ENCODE measurements around the gene PDE5A. TPM values are rescaled to one million over a fixed set of nuclear protein-coding genes. Genes with fewer than 3 reads are reported as not detected.
"Not testable (repeated sequence)": the region's sequence is repeated elsewhere in the genome, so short reads cannot be mapped to it uniquely, and the experiment has no call there.

Gene PDE5A
- total RNA-seq, result 16.4 TPM

DNA sequence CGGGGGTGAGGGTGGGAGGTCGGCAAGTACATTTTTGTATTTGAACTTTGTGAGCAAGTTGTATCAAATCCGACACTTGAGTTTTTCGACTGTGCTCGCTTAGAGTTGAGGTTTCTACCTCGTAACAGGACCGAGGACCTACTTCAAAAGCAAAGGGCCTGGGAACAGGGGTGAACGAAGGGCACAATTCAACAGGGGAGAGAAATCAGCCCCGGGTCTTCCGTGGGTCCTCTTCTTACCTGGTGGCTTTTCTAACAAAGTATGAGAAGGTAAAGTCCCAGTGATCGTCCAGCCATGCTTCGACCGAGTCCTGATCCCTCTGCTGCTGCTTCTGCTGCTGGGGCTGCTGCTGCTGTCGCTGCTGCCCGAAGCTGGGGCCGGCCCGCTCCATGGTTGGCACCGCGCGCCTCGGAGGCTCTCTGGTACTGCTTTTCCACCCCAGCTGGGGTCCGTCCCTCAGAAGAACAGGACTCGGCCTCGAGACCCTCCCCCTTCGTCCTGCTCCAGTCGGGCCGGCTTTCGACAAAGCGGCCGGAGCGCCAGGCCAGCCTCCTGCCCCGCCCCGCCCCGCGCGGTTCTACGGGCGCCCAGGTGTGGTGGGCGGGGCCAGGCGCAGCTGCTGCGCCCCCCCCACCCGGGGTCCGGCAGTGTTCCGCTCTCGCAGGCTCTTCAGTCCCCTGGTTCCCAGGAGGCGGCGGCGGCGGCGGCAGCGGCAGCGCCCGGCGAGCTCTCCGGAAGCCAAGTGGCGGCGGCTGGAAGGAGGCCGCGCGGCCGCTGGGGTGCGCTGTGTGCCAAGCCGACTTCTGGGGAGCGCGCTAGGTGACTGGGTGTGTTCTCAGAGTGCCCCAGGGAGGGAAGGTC lies at the start of gene PDE5A:
PDE5A (minus strand) TSS at position 524 of the 861 bp plus-strand sequence; CDS start at position 391, 133 bp downstream.
- peaks cover 30% of the 10 kb centered on the region for H3K4me1 ChIP-seq (ENCODE audit: insufficient read depth, low read length)
- peaks cover 77% of the 10 kb centered on the region for H3K27me3 ChIP-seq (ENCODE audit: insufficient read depth, low read length)
- peak within 1 kb of the TSS; percentile 45 for H3K4me3 ChIP-seq (ENCODE audit: low read length)
- H3K9me3 ChIP-seq (ENCODE audit: low read depth, low read length), result no peaks in the 10 kb centered on the region

DNA sequence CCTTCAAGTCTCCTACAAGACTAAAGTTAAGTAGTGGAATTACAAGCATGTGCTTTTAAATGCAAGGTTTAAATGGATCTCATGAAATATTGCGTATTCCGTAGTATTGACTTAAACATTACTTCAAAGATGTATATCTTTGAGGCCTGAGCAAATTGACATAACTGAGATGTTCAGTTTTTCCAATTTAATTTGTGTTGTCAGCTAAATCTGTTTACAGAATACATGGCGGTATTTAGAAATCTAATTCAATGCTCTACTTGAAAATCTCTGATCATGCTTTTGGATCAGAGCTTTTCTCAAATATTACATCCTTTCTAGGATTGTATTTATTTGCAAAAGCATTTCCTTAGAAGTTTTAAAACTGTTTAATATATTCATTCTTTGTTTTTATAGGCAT lies 47.5 kb upstream of the PDE5A start:
- Histone ChIP-seq H3K9me3 (ENCODE audit: low read depth, low read length) (no peaks in the 10 kb centered on the region), H3K4me3 (ENCODE audit: low read length) (no peak overlapping the region), H3K4me1 (ENCODE audit: insufficient read depth, low read length) (no peaks in the 10 kb centered on the region), H3K27me3 (ENCODE audit: insufficient read depth, low read length) (peaks cover 3% of the 10 kb centered on the region)

DNA sequence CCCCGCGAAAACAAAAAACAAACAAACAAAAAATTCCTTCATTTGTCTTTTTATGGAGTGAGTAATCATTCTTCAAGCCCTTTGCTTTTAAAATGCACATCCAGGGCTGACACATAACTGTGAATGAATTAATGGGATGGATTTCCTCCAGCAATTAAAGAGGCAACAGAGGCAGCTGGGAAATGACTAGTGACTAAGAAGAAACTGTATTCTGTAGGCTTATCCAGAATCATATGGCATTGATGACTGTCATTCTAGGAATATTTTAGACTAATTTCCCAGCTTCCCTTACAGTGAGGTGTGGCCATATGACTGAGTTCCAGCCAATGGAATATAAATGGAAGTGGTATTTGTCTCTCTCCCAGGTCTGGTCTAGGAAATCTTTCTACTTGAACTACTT lies 46.8 kb upstream of the PDE5A start:
- Histone ChIP-seq H3K27me3 (ENCODE audit: insufficient read depth, low read length) (peaks cover 3% of the 10 kb centered on the region), H3K9me3 (ENCODE audit: low read depth, low read length) (no peaks in the 10 kb centered on the region), H3K4me1 (ENCODE audit: insufficient read depth, low read length) (no peaks in the 10 kb centered on the region), H3K4me3 (ENCODE audit: low read length) (no peak overlapping the region)

DNA sequence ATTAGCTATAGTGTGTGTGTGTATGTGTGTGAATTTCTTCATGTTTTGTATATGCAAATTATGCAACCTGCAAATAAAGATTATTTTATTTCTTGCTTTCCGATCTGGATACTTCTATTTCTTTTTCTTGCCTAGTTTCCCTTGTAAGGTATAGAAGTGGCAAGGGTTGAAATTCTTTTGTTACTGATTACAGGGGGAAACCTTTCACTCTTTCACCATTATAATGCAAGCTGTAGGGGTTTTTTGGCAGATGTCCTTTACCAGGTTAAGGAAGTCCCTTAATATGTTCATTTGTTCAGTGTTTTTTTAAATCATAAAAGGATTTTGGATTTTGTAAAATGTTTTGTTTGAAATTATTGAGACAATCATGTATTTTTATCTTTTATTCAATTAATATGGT lies 44.3 kb upstream of the PDE5A start:
- Histone ChIP-seq H3K27me3 (ENCODE audit: insufficient read depth, low read length) (peaks cover 3% of the 10 kb centered on the region), H3K4me1 (ENCODE audit: insufficient read depth, low read length) (no peaks in the 10 kb centered on the region), H3K4me3 (ENCODE audit: low read length) (no peak overlapping the region), H3K9me3 (ENCODE audit: low read depth, low read length) (no peaks in the 10 kb centered on the region)

DNA sequence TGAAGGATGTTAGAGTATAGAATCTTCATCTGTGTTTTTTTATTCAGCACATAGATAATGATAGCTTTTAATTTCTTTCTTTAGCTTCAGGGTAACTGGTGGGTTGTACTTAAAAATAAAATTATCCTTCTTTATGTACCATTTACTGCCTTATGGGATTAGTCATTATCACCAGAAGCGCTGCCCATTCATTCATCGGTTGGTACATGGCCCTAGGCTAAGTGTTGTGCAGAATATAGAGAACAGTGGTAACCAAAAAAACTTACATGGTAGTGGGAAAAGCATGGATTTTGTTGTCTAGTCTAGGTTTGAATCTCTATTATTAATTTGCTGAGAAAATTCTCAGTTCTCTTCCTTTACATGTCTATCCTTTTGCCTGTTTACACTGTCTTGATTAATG lies 43.5 kb upstream of the PDE5A start:
- peaks cover 3% of the 10 kb centered on the region for H3K27me3 ChIP-seq (ENCODE audit: insufficient read depth, low read length)
- H3K9me3 ChIP-seq (ENCODE audit: low read depth, low read length), result no peaks in the 10 kb centered on the region
- no peak overlapping the region for H3K4me3 ChIP-seq (ENCODE audit: low read length)
- no peaks in the 10 kb centered on the region for H3K4me1 ChIP-seq (ENCODE audit: insufficient read depth, low read length)

DNA sequence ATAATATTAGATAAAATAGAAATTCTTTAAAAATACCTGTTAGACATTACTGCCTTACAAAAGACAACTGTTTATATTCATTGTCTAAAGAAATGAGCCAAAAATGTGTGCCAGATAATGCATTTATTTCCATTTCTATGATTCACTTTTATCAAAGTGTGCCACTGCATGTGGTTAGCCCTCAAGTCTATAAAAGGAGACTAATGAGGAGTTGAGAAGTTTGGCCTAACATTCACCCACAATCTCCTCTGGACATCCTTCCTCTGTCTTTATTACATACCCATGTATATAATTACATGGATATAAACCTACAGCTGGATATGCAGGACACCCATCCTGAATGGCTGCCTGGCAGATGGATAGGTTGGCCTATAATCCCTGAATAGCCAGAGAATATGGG lies 42.6 kb upstream of the PDE5A start:
- no peaks in the 10 kb centered on the region for H3K4me1 ChIP-seq (ENCODE audit: insufficient read depth, low read length)
- H3K4me3 ChIP-seq (ENCODE audit: low read length), result no peak overlapping the region
- peaks cover 3% of the 10 kb centered on the region for H3K27me3 ChIP-seq (ENCODE audit: insufficient read depth, low read length)
- no peaks in the 10 kb centered on the region for H3K9me3 ChIP-seq (ENCODE audit: low read depth, low read length)

DNA sequence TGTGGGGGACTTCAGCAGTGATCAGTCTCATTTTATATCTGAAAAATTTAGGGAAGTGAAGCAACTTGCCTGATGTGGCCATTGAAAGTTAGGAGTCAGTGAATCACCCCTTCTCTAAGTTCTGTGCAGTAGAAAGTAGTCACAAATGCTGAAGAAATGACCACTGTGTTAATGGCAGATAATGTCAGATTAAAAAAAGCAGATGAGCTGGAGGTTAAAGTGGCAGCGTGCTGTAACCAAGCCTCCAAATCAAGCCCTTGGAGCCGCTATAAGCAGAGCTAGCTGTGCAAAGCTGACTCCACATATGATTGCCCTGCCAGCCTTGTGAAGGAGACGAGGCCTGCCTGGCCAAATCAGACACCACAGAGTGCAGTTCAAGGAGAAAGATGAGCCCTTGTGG lies 39.2 kb upstream of the PDE5A start:
- H3K27me3 ChIP-seq (ENCODE audit: insufficient read depth, low read length), result peaks cover 3% of the 10 kb centered on the region
- no peak overlapping the region for H3K4me3 ChIP-seq (ENCODE audit: low read length)
- no peaks in the 10 kb centered on the region for H3K9me3 ChIP-seq (ENCODE audit: low read depth, low read length)
- no peaks in the 10 kb centered on the region for H3K4me1 ChIP-seq (ENCODE audit: insufficient read depth, low read length)

DNA sequence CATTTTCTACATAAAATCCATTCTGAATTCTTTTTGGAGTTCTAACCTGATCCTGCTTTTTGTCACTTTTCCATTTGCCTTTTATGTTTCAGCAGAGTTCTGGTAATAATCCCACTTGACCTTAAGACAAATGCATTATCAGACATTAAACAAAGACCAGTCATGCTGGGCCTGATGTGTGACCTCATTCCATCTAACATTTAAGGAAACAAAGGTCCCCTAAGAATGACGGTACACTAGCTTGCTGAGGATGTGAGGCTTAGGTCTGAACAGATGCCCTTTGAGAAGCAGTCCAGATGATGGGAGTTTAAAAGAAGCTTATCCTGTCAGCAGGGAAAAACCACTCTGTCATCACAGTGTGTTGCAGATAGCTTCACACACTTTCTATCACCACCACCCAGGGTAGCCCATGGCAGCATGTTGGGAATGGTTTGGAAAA lies 38.1 kb upstream of the PDE5A start:
- Histone ChIP-seq H3K4me1 (ENCODE audit: insufficient read depth, low read length) (no peaks in the 10 kb centered on the region), H3K27me3 (ENCODE audit: insufficient read depth, low read length) (peaks cover 3% of the 10 kb centered on the region), H3K9me3 (ENCODE audit: low read depth, low read length) (no peaks in the 10 kb centered on the region), H3K4me3 (ENCODE audit: low read length) (no peak overlapping the region)

DNA sequence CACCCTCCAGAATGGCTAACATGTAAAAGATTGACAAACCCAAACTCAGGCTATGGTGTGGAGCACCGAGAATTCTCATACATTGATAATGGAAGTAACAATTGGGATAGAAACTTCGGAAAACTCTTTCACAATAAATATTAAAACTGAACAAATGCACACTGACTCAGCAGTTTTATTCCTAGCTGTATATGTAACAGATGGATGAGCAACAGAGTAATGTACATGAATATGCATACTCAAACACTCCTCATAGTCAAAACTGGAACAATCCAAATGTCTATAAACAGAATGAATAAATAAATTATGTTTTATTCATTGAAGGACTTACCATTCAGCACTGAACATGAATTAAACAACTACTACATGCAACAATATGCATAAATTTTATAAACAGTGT lies 37.1 kb upstream of the PDE5A start:
- no peak overlapping the region for H3K4me3 ChIP-seq (ENCODE audit: low read length)
- H3K9me3 ChIP-seq (ENCODE audit: low read depth, low read length), result no peaks in the 10 kb centered on the region
- peaks cover 3% of the 10 kb centered on the region for H3K27me3 ChIP-seq (ENCODE audit: insufficient read depth, low read length)
- H3K4me1 ChIP-seq (ENCODE audit: insufficient read depth, low read length), result no peaks in the 10 kb centered on the region

DNA sequence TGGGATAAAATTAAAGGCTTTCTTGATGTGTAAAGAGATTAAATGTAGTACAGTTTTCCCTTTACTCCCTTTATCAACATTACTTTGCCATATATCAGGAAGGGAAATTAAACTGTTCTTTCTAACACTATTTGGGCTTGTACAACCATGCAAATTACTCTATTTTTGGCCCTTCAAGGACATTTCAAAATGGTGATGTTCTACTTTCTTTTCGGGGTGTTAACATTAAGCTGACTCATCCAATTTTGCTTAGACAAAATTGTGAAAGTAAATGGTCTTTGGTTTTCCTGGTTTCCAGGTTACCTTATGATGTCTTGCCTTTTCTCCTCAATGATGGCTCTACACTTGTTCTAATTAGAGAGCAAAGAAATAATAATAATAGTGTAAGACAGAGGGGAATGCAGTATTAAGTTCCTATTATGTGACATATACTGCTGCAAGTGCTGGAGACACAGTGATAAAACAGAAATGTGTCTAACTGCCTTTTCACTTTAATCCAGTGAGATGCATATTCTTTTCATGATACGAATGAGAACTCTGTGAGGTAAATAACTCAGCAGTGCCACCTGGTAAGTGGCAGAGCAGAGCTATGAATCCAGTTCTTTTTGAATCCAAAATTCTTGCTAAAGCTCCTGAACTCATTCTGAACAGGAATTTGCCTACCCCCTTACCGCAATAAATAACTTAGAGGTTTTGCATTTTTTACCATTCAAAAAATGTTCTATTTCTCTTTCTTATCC lies 35.7 kb upstream of the PDE5A start:
- Histone ChIP-seq H3K27me3 (ENCODE audit: insufficient read depth, low read length) (peaks cover 3% of the 10 kb centered on the region), H3K4me3 (ENCODE audit: low read length) (no peak overlapping the region), H3K9me3 (ENCODE audit: low read depth, low read length) (no peaks in the 10 kb centered on the region), H3K4me1 (ENCODE audit: insufficient read depth, low read length) (no peaks in the 10 kb centered on the region)

DNA sequence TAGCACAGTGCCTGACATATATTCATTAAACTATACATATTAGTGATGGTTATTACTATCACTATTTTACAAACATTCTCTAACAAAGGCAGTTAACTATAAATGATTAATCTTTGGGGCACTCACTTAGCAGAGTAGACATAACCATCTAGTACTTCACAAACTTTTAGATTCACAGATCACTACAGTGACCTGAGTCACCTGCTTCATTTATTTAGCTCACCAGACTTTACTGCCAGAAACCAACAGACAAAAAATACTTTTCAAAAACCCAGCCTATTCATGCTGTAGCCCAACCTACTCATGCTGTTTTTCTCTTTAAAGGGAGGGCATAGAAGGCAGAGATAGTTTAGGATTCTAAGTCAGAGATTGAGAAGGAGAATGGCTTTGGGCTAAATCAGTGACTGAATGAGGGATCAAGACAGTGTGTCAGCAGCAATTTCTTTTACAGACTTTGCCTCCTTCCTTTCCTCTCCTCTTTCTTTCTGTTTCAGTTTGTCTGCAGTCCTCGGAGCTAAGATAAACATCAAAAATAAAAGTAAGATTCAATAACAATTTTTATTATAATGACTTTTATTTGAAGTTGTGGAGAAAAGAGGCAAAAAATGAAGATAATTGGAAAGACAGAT lies 34.7 kb upstream of the PDE5A start:
- no peaks in the 10 kb centered on the region for H3K9me3 ChIP-seq (ENCODE audit: low read depth, low read length)
- H3K4me3 ChIP-seq (ENCODE audit: low read length), result no peak overlapping the region
- H3K27me3 ChIP-seq (ENCODE audit: insufficient read depth, low read length), result peaks cover 3% of the 10 kb centered on the region
- no peaks in the 10 kb centered on the region for H3K4me1 ChIP-seq (ENCODE audit: insufficient read depth, low read length)

DNA sequence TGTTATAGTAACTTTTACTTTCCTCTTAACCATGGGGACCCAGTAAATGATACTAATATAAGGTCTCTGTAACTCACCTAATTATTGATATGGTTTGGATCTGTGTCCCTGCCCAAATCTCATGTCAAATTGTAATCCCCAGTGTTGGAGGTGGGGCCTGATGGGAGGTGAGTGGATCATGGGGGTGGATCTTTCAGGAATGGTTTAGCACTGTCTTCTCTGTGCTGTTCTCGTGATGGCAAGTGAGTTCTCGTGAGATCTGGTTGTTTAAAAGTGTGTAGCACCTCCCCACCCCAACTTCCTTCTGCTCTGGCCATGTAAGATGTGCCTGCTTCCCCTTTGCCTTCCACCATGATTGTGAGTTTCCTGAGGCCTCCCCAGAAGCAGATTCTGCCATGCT lies 34.0 kb upstream of the PDE5A start:
- H3K9me3 ChIP-seq (ENCODE audit: low read depth, low read length); H3K4me3 ChIP-seq (ENCODE audit: low read length); H3K4me1 ChIP-seq (ENCODE audit: insufficient read depth, low read length); H3K27me3 ChIP-seq (ENCODE audit: insufficient read depth, low read length): not testable (repeated sequence)

DNA sequence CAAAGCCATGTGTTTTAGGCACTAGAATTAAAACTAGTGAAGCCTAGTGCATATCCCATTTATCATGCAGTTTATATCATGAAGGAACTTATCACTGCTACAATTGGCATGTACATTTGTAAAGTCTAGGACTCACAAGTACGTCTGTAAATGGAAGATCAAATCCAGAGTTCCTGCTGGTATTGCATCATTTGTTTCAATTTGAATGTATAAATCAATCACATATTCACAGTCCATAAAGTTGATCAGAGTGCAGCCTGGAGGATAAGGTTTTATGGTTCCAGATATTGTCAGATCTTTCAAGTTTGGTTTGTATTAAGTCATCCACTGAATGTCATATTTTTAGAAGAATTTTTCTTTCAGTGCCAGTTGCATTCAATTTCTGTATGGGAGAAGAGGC lies 32.6 kb upstream of the PDE5A start:
- peaks cover 4% of the 10 kb centered on the region for H3K27me3 ChIP-seq (ENCODE audit: insufficient read depth, low read length)
- H3K4me3 ChIP-seq (ENCODE audit: low read length), result no peak overlapping the region
- no peaks in the 10 kb centered on the region for H3K9me3 ChIP-seq (ENCODE audit: low read depth, low read length)
- no peaks in the 10 kb centered on the region for H3K4me1 ChIP-seq (ENCODE audit: insufficient read depth, low read length)

DNA sequence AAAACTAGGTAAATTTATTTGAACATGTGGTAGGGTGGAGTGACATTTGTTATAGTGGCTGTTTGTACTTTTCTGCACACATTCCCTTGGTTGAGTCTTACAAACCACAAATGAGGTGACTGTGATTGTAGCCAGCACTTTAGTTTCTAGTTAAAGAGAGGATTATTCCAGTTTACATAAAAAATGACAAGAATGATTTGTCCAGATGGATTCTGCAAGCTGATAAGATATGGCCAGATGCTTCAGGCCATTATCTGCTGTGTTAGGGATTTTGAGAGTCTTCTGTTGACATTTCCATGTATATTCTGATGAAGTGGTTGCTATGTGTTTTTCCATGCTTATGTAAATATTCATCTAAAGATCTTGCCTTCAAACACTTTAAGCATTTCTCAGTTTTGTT lies 31.0 kb upstream of the PDE5A start:
- Histone ChIP-seq H3K27me3 (ENCODE audit: insufficient read depth, low read length) (peaks cover 2% of the 10 kb centered on the region), H3K9me3 (ENCODE audit: low read depth, low read length) (no peaks in the 10 kb centered on the region), H3K4me3 (ENCODE audit: low read length) (no peak overlapping the region), H3K4me1 (ENCODE audit: insufficient read depth, low read length) (no peaks in the 10 kb centered on the region)

DNA sequence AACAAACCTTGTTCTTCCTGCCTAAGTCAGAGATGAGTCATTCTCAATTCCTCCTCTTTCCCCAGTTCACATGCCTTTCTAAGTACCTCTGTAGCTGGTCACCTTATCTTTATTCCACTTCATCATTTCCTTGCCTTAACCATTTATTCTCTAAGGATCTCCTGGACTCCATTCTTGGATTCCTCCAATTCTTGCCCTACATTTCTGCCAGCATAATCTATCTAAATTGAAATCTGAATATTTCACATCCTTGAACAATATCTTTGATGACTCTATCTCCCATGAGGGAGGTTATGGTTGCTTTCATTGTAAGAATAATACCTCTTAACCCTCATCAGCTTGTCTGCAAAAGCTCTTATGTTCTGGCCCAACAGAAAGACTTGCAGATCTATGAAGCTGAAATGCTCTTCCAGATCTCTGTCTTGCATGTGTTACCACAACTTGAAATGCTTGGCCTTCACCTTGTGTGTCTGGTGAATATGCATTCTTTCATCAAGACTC lies 28.6 kb upstream of the PDE5A start:
- Histone ChIP-seq H3K9me3 (ENCODE audit: low read depth, low read length) (no peaks in the 10 kb centered on the region), H3K27me3 (ENCODE audit: insufficient read depth, low read length) (peaks cover 2% of the 10 kb centered on the region), H3K4me3 (ENCODE audit: low read length) (no peak overlapping the region), H3K4me1 (ENCODE audit: insufficient read depth, low read length) (no peaks in the 10 kb centered on the region)

Measured in mononuclear cell (primary cell).